CD4-positive, alpha-beta T cell (primary cell): ENCODE results near the gene SERPINI1. TPM values are rescaled to one million over a fixed set of nuclear protein-coding genes. Genes with fewer than 3 reads are reported as not detected.

Experiments used
- ATAC-seq: fragments of 200-7000 bp; cut with Tn5 transposase; one replicate; pipeline ENCODE4 v1.10.0; 2022; ENCODE audit warnings: mild to moderate bottlenecking; ENCODE audit not compliant: poor library complexity
- CTCF ChIA-PET: fragments of 350-600 bp; sonication (Branson Sonifier 250); formaldehyde crosslinking; loops from one replicate; lab custom pipeline; 2021; ENCODE audit warnings: antibody characterized with exemption, inconsistent platforms; lab: Charles Lee
- POLR2A ChIA-PET: fragments of 350-600 bp; sonication (Branson Sonifier 250); formaldehyde crosslinking; loops from one replicate; lab custom pipeline; 2021; ENCODE audit warnings: antibody characterized with exemption, inconsistent platforms; lab: Charles Lee
- DNase-seq, 14 experiments: peaks; one replicate each; pipeline ENCODE4 v3.0.0-alpha.2; 2013 to 2020; ENCODE audit warnings: mixed read lengths in 2 of 14
- H3K27ac ChIP-seq, 2 donors: one replicate each; pipeline versions ENCODE4 v1.5.1 to v1.7.0; 2013; ENCODE audit warnings: low read length in 2 of 2, low read depth in 1 of 2, mild to moderate bottlenecking in 1 of 2
- H3K27me3 ChIP-seq, 2 experiments: 1 replicate in 1 of 2; 2 replicates in 1 of 2; pipeline versions ENCODE4 v1.6.1 to v1.7.0; 2013; ENCODE audit warnings: low read length in 2 of 2, control low read depth in 1 of 2, mild to moderate bottlenecking in 1 of 2, moderate library complexity in 1 of 2; ENCODE audit not compliant: insufficient read depth in 2 of 2, control insufficient read depth in 1 of 2
- H3K36me3 ChIP-seq: one replicate; pipeline ENCODE4 v1.6.1; 2013; ENCODE audit warnings: low read length, control low read depth; ENCODE audit not compliant: insufficient read depth
- H3K4me1 ChIP-seq: one replicate; pipeline ENCODE4 v1.6.1; 2013; ENCODE audit warnings: low read length, control low read depth; ENCODE audit not compliant: insufficient read depth
- H3K4me3 ChIP-seq: one replicate; pipeline ENCODE4 v1.5.1; 2013; ENCODE audit warnings: mild to moderate bottlenecking, low read length, moderate library complexity
- H3K9me3 ChIP-seq, 2 experiments: 1 replicate in 1 of 2; 2 replicates in 1 of 2; pipeline versions ENCODE4 v1.6.1 to v1.7.0; 2013; ENCODE audit warnings: low read length in 2 of 2, mild to moderate bottlenecking in 2 of 2, control low read depth in 1 of 2, moderate library complexity in 1 of 2; ENCODE audit not compliant: control insufficient read depth in 1 of 2, insufficient read depth in 1 of 2
- H3K27ac Mint-ChIP-seq: one replicate; pipeline ENCODE4 v1.8.0; 2020; ENCODE audit warnings: mixed read lengths
- H3K27me3 Mint-ChIP-seq: one replicate; pipeline ENCODE4 v1.8.0; 2021; ENCODE audit warnings: mixed read lengths
- H3K36me3 Mint-ChIP-seq: one replicate; pipeline ENCODE4 v1.8.0; 2021; ENCODE audit warnings: low read depth, mixed read lengths
- H3K4me1 Mint-ChIP-seq: one replicate; pipeline ENCODE4 v1.8.0; 2021; ENCODE audit warnings: low read depth, mixed read lengths
- H3K4me3 Mint-ChIP-seq: one replicate; pipeline ENCODE4 v1.8.0; 2020; ENCODE audit warnings: mild to moderate bottlenecking, mixed read lengths
- H3K9me3 Mint-ChIP-seq: one replicate; pipeline ENCODE4 v1.8.0; 2020; ENCODE audit warnings: mixed read lengths
- CTCF ChIP-seq: fragments of 200-600 bp; IDR thresholded peaks from one replicate; pipeline ENCODE4 v1.8.0; 2022; ENCODE audit warnings: antibody characterized with exemption, mild to moderate bottlenecking
- intact Hi-C, 2 experiments: fragments of 100-400 bp; cut with DNase I in 1 of 2; cut with micrococcal nuclease in 1 of 2; formaldehyde crosslinking; loops; one replicate each; pipeline versions ENCODE4 v1.15.1 to v1.9.0; 2023 to 2025; cut with DNase I, micrococcal nuclease
- total RNA-seq, 174 experiments: library from RNA in 2 of 174; stranded (reverse) in 2 of 174; gene quantifications; one replicate each; pipeline ENCODE4 v1.2.3 and lab custom pipeline; 2021 to 2026

The SERPINI1 gene
- total RNA-seq, 2 experiments from 2014 or later, result 0.64 to 0.66 TPM

- no peak overlapping the region for H3K4me3 Mint-ChIP-seq
Measured at GRCh38 chr3:167780214-167780883, 44.8 kb downstream of the SERPINI1 start.

GRCh38 chr3:167783781-167784180 is 48.3 kb downstream of the SERPINI1 start:
- ChIA-PET POLR2A (no interaction called here), CTCF (no interaction called here)
- Histone ChIP-seq H3K36me3 (no peaks in the 10 kb centered on the region), H3K9me3 (no peaks in the 10 kb centered on the region), H3K27ac (no peak overlapping the region), H3K4me3 (no peak overlapping the region), H3K4me1 (no peaks in the 10 kb centered on the region), H3K27me3 (no peaks in the 10 kb centered on the region)
- no peaks in the 10 kb centered on the region for H3K4me1 Mint-ChIP-seq
- intact Hi-C loops, result no loop called here
- peaks cover 5% of the 10 kb centered on the region for H3K9me3 Mint-ChIP-seq
- ATAC-seq (no peak), DNase-seq (no peak)
- no peak for TF ChIP-seq CTCF
- no peak overlapping the region for H3K4me3 Mint-ChIP-seq
- H3K36me3 Mint-ChIP-seq, result no peaks in the 10 kb centered on the region
- no peak overlapping the region for H3K27ac Mint-ChIP-seq
- no peaks in the 10 kb centered on the region for H3K27me3 Mint-ChIP-seq

More at GRCh38 chr3:167780214-167780883, 44.8 kb downstream of the SERPINI1 start:
- Histone ChIP-seq H3K9me3 (peaks cover 0 to 5% of the 10 kb centered on the region in 2 experiments), H3K36me3 (no peaks in the 10 kb centered on the region), H3K4me1 (no peaks in the 10 kb centered on the region), H3K4me3 (no peak overlapping the region), H3K27me3 (no peaks in the 10 kb centered on the region), H3K27ac (no peak overlapping the region)
- no peak for DNase-seq
- Mint-ChIP-seq H3K27ac (no peak overlapping the region), H3K27me3 (no peaks in the 10 kb centered on the region), H3K9me3 (peaks cover 9% of the 10 kb centered on the region), H3K4me1 (no peaks in the 10 kb centered on the region), H3K36me3 (no peaks in the 10 kb centered on the region)
- no peak for ATAC-seq
- intact Hi-C loops, result no loop called here
- no peak for TF ChIP-seq CTCF
- ChIA-PET CTCF (no interaction called here), POLR2A (no interaction called here)

- Mint-ChIP-seq H3K4me3 (no peak overlapping the region), H3K27ac (no peak overlapping the region), H3K9me3 (no peaks in the 10 kb centered on the region), H3K4me1 (no peaks in the 10 kb centered on the region), H3K27me3 (no peaks in the 10 kb centered on the region), H3K36me3 (no peaks in the 10 kb centered on the region)
- Histone ChIP-seq H3K27ac (no peak overlapping the region), H3K27me3 (no peaks in the 10 kb centered on the region), H3K4me3 (no peak overlapping the region), H3K9me3 (no peaks in the 10 kb centered on the region), H3K4me1 (no peaks in the 10 kb centered on the region), H3K36me3 (no peaks in the 10 kb centered on the region)
- TF ChIP-seq CTCF, result no peak
- intact Hi-C loops, result no loop called here
- POLR2A ChIA-PET, result no interaction called here
- CTCF ChIA-PET, result no interaction called here
- no peak for DNase-seq
- no peak for ATAC-seq
Measured at GRCh38 chr3:167785790-167786189, 50.3 kb downstream of the SERPINI1 start.
